IMR-90 (cell line): ENCODE measurements around the gene NDUFA5. TPM values are rescaled to one million over a fixed set of nuclear protein-coding genes. Genes with fewer than 3 reads are reported as not detected.
"Not testable (repeated sequence)": the region's sequence is repeated elsewhere in the genome, so short reads cannot be mapped to it uniquely, and the experiment has no call there.

Source experiments
- ATAC-seq: fragments of 200-7000 bp; cut with Tn5 transposase; 2 replicates; pipeline ENCODE4 v1.9.1; 2020; ENCODE audit warnings: low read depth, mild to moderate bottlenecking, moderate library complexity
- BruUV-seq: library from RNA; stranded (reverse); fragments of 400-500 nt; replicated peaks from 2 replicates; lab custom pipeline; 2021; lab: Mats Ljungman, UMichigan
- CTCF ChIA-PET: fragments of 300-600 bp; formaldehyde crosslinking; extraction: SDS; loops from one replicate; lab custom pipeline; 2021; ENCODE audit warnings: antibody characterized with exemption; lab: Yijun Ruan, JAX
- POLR2A ChIA-PET: fragments of 300-600 bp; sonication (Branson Sonifier 250); formaldehyde crosslinking; loops from one replicate; lab custom pipeline; 2022; ENCODE audit warnings: antibody characterized with exemption; ENCODE audit not compliant: unreplicated experiment; lab: Charles Lee
- DNase-seq: peaks from one replicate; pipeline ENCODE4 v3.0.0; 2013
- H2AFZ ChIP-seq: replicated peaks from 2 replicates; pipeline ENCODE3; 2013; ENCODE audit warnings: low read length, mild to moderate bottlenecking; ENCODE audit not compliant: poor library complexity
- H2AK5ac ChIP-seq: 2 replicates; pipeline ENCODE4 v1.6.1; 2013; ENCODE audit warnings: low read depth, low read length, inconsistent platforms
- H2AK9ac ChIP-seq: replicated peaks from 2 replicates; pipeline ENCODE3; 2013; ENCODE audit warnings: mild to moderate bottlenecking, low read depth, low read length, moderate library complexity; ENCODE audit not compliant: poor library complexity
- H2BK120ac ChIP-seq: 2 replicates; pipeline ENCODE4 v1.6.1; 2013; ENCODE audit warnings: low read depth, low read length, inconsistent platforms
- H2BK15ac ChIP-seq: 3 replicates; pipeline ENCODE4 v1.6.1; 2013; ENCODE audit warnings: low read depth, low read length, inconsistent platforms
- H2BK20ac ChIP-seq: 2 replicates; pipeline ENCODE4 v1.6.1; 2013; ENCODE audit warnings: low read depth, mild to moderate bottlenecking, inconsistent platforms, low read length, moderate library complexity
- H2BK5ac ChIP-seq: 2 replicates; pipeline ENCODE4 v1.6.1; 2013; ENCODE audit warnings: mild to moderate bottlenecking, low read depth, low read length, inconsistent platforms; ENCODE audit not compliant: poor library complexity, severe bottlenecking
- H3K14ac ChIP-seq: replicated peaks from 2 replicates; pipeline ENCODE4 v1.6.1; 2013; ENCODE audit warnings: low read depth, low read length, inconsistent platforms
- H3K18ac ChIP-seq: 2 replicates; pipeline ENCODE4 v1.6.1; 2013; ENCODE audit warnings: low read depth, low read length, control low read depth
- H3K23ac ChIP-seq: 2 replicates; pipeline ENCODE4 v1.6.1; 2013; ENCODE audit warnings: low read depth, low read length, inconsistent platforms
- H3K27ac ChIP-seq: 2 replicates; pipeline ENCODE4 v1.5.1; 2013; ENCODE audit warnings: mild to moderate bottlenecking, control low read depth, low read length; ENCODE audit not compliant: insufficient read depth
- H3K27me3 ChIP-seq: 2 replicates; pipeline ENCODE4 v1.6.1; 2013; ENCODE audit warnings: low read length; ENCODE audit not compliant: control insufficient read depth, insufficient read depth
- H3K36me3 ChIP-seq: 2 replicates; pipeline ENCODE4 v1.6.1; 2013; ENCODE audit warnings: low read length, mixed read lengths; ENCODE audit not compliant: control insufficient read depth, insufficient read depth
- H3K4ac ChIP-seq: 2 replicates; pipeline ENCODE4 v1.6.1; 2013; ENCODE audit warnings: low read depth, low read length, inconsistent platforms
- H3K4me1 ChIP-seq: 2 replicates; pipeline ENCODE4 v1.6.1; 2013; ENCODE audit warnings: low read length, mixed read lengths; ENCODE audit not compliant: control insufficient read depth, insufficient read depth
- H3K4me2 ChIP-seq: 2 replicates; pipeline ENCODE4 v1.6.1; 2013; ENCODE audit warnings: low read depth, mild to moderate bottlenecking, control low read depth, low read length, moderate library complexity
- H3K4me3 ChIP-seq: 2 replicates; pipeline ENCODE4 v1.5.1; 2013; ENCODE audit warnings: low read depth, mild to moderate bottlenecking, control low read depth, low read length, moderate library complexity; ENCODE audit not compliant: insufficient read depth
- H3K56ac ChIP-seq: 2 replicates; pipeline ENCODE4 v1.6.1; 2013; ENCODE audit warnings: low read length, inconsistent platforms; ENCODE audit not compliant: insufficient read depth; ENCODE audit errors: extremely low read depth
- H3K79me1 ChIP-seq, 2 experiments: 2 replicates each; pipeline ENCODE4 v1.6.1; 2013; ENCODE audit warnings: low read length in 2 of 2, inconsistent platforms in 1 of 2, low read depth in 1 of 2
- H3K9ac ChIP-seq: 2 replicates; pipeline ENCODE4 v1.6.1; 2013; ENCODE audit warnings: low read depth, low read length, control low read depth
- H3K9me1 ChIP-seq: 2 replicates; pipeline ENCODE4 v1.6.1; 2013; ENCODE audit warnings: low read length, inconsistent platforms; ENCODE audit not compliant: insufficient read depth
- H3K9me3 ChIP-seq: 2 replicates; pipeline ENCODE4 v1.6.1; 2013; ENCODE audit warnings: low read length; ENCODE audit not compliant: control insufficient read depth, insufficient read depth
- H4K20me1 ChIP-seq: 2 replicates; pipeline ENCODE4 v1.6.1; 2013; ENCODE audit warnings: low read length, inconsistent platforms; ENCODE audit not compliant: insufficient read depth
- H4K5ac ChIP-seq: 2 replicates; pipeline ENCODE4 v1.6.1; 2013; ENCODE audit warnings: mild to moderate bottlenecking, low read depth, low read length, control low read depth
- H4K8ac ChIP-seq, 2 experiments: 2 replicates each; pipeline ENCODE4 v1.6.1; 2013; ENCODE audit warnings: low read depth in 2 of 2, low read length in 2 of 2, control low read depth in 1 of 2, inconsistent platforms in 1 of 2
- H4K91ac ChIP-seq: 2 replicates; pipeline ENCODE4 v1.6.1; 2013; ENCODE audit warnings: low read depth, low read length, inconsistent platforms; ENCODE audit not compliant: insufficient read depth
- CHD1 ChIP-seq: IDR thresholded peaks from 2 replicates; pipeline ENCODE4 v1.6.1; 2012; ENCODE audit warnings: low read depth, low read length, improper control_type of control experiment
- WGBS, 2 experiments: methylation state at CpG; one replicate each; pipeline versions ENCODE4 v1.1.5 to v1.1.7; 2013; ENCODE audit warnings: missing lambda C conversion rate in 2 of 2; ENCODE audit not compliant: insufficient read length in 1 of 2; ENCODE audit errors: extremely low coverage in 2 of 2; 5-methylcytosine and 5-hydroxymethylcytosine counted together
- dilution Hi-C: fragments of 300-500 bp; cut with HindIII; formaldehyde crosslinking; loops from one replicate; pipeline ENCODE4 v1.14.3; 2018; ENCODE audit warnings: low sequenced_read_pairs; ENCODE audit not compliant: unreplicated experiment
- in situ Hi-C: fragments of 300-500 bp; cut with MboI; formaldehyde crosslinking; loops from 3 replicates; pipeline ENCODE4 v1.14.3; 2019; ENCODE audit warnings: low sequenced_read_pairs, inconsistent platforms, mixed read lengths
- intact Hi-C: fragments of 100-400 bp; cut with micrococcal nuclease; formaldehyde crosslinking; loops from 2 replicates; pipeline ENCODE4 v1.10.0; 2022
- polyA plus RNA-seq, 3 experiments: library from polyadenylated mRNA; depleted of rRNA; stranded (reverse); fragments of >200 nt; gene quantifications; 2 replicates each; pipeline ENCODE4 v1.2.3, GENCODE V29; 2012; ENCODE audit warnings: low replicate concordance in 1 of 3
- total RNA-seq: library from RNA; depleted of rRNA; stranded (reverse); fragments of >200 nt; gene quantifications from 2 replicates; pipeline ENCODE4 v1.2.3, GENCODE V29; 2012

NDUFA5 gene
- total and polyA plus RNA-seq, 2 of the 4 experiments (the other 2 are of a cell fraction) = 2.9 to 12.1 TPM

GRCh38 chr7:123533553-123533917 is 24.1 kb downstream of the NDUFA5 start:
- POLR2A ChIA-PET = no interaction called here
- CTCF ChIA-PET = no interaction called here
- intact Hi-C loops = no loop called here

GRCh38 chr7:123532788-123533552 is 24.6 kb downstream of the NDUFA5 start:
- H3K36me3 ChIP-seq, in situ Hi-C loops, H3K9me3 ChIP-seq, dilution Hi-C loops, BruUV-seq, H2BK120ac ChIP-seq, H2BK15ac ChIP-seq, H4K8ac ChIP-seq, DNase-seq, H4K91ac ChIP-seq, H2AK9ac ChIP-seq, H2AK5ac ChIP-seq, POLR2A ChIA-PET, H3K4ac ChIP-seq, H3K9me1 ChIP-seq, H3K14ac ChIP-seq, H2BK20ac ChIP-seq, CTCF ChIA-PET, H3K23ac ChIP-seq, H3K18ac ChIP-seq, intact Hi-C loops, H4K20me1 ChIP-seq, H3K79me1 ChIP-seq, H2BK5ac ChIP-seq, H4K5ac ChIP-seq, H3K27me3 ChIP-seq, H3K4me1 ChIP-seq, H3K56ac ChIP-seq: not testable (repeated sequence)
- H3K27ac ChIP-seq = peak overlapping the region; percentile 21; the same call in 1 of the 2 replicates
- no CpG with 5 or more reads among the region's 33 CpGs for WGBS, 2 experiments
- H2AFZ ChIP-seq = peak overlapping the region; percentile 85
- peak overlapping the region; percentile 20; the same call in 1 of the 2 replicates for H3K4me2 ChIP-seq
- peak overlapping the region; percentile 44 for H3K4me3 ChIP-seq
- peak; percentile 17 for ATAC-seq
- 0 out of 2 replicates have a peak overlapping the region, but pooled peaks have one; percentile 11 for H3K9ac ChIP-seq

More at GRCh38 chr7:123533553-123533917, 24.1 kb downstream of the NDUFA5 start:
- no peak overlapping the region for H3K23ac ChIP-seq
- H3K9ac ChIP-seq = no peak overlapping the region
- H2BK15ac ChIP-seq = no peak overlapping the region
- H3K18ac ChIP-seq = no peak overlapping the region
- no peak overlapping the region for H3K56ac ChIP-seq
- H2AFZ ChIP-seq = no peak overlapping the region
- H4K91ac ChIP-seq = no peak overlapping the region
- no peaks in the 10 kb centered on the region for H3K27me3 ChIP-seq
- H4K5ac ChIP-seq = no peak overlapping the region
- H2BK5ac ChIP-seq = no peak overlapping the region
- H3K27ac ChIP-seq = no peak overlapping the region
- H2AK9ac ChIP-seq = no peak overlapping the region
- no peak for TF ChIP-seq CHD1
- H2AK5ac ChIP-seq = no peak overlapping the region
- H3K9me1 ChIP-seq = no peaks in the 10 kb centered on the region
- no peak overlapping the region for H4K8ac ChIP-seq
- DNase-seq = no peak
- in situ Hi-C loops (no loop called here), dilution Hi-C loops (no loop called here)
- no peak overlapping the region for H3K4me2 ChIP-seq
- H2BK120ac ChIP-seq = no peak overlapping the region
- no peak overlapping the region for H3K14ac ChIP-seq
- no peaks in the 10 kb centered on the region for H3K79me1 ChIP-seq
- H3K4me1 ChIP-seq = peaks cover 5% of the 10 kb centered on the region; the same call in 1 of the 2 replicates
- no peak overlapping the region for H2BK20ac ChIP-seq
- no peak for ATAC-seq
- H3K9me3 ChIP-seq = no peaks in the 10 kb centered on the region
- no TSS peak for BruUV-seq
- no peaks in the 10 kb centered on the region for H4K20me1 ChIP-seq
- H3K4me3 ChIP-seq = no peak overlapping the region
- H3K4ac ChIP-seq = no peak overlapping the region
- H3K36me3 ChIP-seq = no peaks in the 10 kb centered on the region
- no CpG with 5 or more reads among the region's 3 CpGs for WGBS, 2 experiments
